ENCODE data around the gene PGM1.

DNA sequence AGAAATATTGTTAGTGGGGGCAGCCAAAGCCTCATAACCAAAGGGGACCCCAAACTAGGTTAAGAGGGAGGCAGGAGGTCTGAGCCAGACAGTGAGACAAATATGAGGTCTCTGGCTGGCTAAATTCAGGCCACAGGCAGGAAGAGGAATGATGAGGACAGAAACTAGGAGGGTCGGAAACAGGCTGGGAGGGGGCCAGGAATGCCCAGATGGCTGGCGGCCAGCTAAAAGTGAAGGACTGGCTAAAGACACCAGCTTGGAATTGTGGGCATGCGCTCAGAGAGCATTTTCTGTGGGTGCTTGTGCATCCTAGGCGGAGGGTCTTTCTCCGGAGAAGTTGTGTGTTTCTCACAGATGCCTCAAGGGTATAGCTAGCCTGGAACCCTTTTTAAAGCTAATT lies 77.0 kb downstream of the PGM1 start:
- TF ChIP-seq, protein P1, sequence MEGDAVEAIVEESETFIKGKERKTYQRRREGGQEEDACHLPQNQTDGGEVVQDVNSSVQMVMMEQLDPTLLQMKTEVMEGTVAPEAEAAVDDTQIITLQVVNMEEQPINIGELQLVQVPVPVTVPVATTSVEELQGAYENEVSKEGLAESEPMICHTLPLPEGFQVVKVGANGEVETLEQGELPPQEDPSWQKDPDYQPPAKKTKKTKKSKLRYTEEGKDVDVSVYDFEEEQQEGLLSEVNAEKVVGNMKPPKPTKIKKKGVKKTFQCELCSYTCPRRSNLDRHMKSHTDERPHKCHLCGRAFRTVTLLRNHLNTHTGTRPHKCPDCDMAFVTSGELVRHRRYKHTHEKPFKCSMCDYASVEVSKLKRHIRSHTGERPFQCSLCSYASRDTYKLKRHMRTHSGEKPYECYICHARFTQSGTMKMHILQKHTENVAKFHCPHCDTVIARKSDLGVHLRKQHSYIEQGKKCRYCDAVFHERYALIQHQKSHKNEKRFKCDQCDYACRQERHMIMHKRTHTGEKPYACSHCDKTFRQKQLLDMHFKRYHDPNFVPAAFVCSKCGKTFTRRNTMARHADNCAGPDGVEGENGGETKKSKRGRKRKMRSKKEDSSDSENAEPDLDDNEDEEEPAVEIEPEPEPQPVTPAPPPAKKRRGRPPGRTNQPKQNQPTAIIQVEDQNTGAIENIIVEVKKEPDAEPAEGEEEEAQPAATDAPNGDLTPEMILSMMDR (IDR thresholded peaks at IDR 0.05): no peak
- TF ChIP-seq POLR2AphosphoS5 (IDR thresholded peaks at IDR 0.05): no peak
- TF ChIP-seq EP300 (IDR thresholded peaks at IDR 0.05): no peak
- TF ChIP-seq POLR2A (IDR thresholded peaks at IDR 0.05): no peak

Data from stomach (tissue), 4 donors.